ENCODE measurements around the gene FAM167B.

GRCh38 chr1:32247452-32247851, 430 bp downstream of the FAM167B start:
- TF ChIP-seq CTCF (optimal IDR thresholded peaks at IDR 0.05 in 1 of 3, IDR thresholded peaks at IDR 0.05 in 1 of 3, conservative IDR thresholded peaks at IDR 0.05 in 1 of 3; ENCODE audit: extremely low read depth in 1 of 3, insufficient read depth in 2 of 3, low read length in 3 of 3), result no peak
- TF ChIP-seq EZH2 (IDR thresholded peaks at IDR 0.05; ENCODE audit: low read length), result no peak
